Fibroblast of lung (primary cell): Measurements from ENCODE around the gene LBHD1.

Experiments used
- EZH2 ChIP-seq: IDR thresholded peaks from 2 replicates; pipeline ENCODE4 v1.5.1; 2012; ENCODE audit warnings: low read length, control low read depth, mild to moderate bottlenecking; ENCODE audit errors: missing control alignments
- TF ChIP-seq, protein P1 (sequence below), 2 donors: IDR thresholded peaks in 1 of 2; conservative IDR thresholded peaks in 1 of 2; 1 replicate in 1 of 2; 2 replicates in 1 of 2; pipeline ENCODE4 v1.5.1; 2011 to 2012; ENCODE audit warnings: low read length in 2 of 2, control low read depth in 1 of 2, inconsistent platforms in 1 of 2, low read depth in 1 of 2, mild to moderate bottlenecking in 1 of 2

GRCh38 chr11:62694455-62695167 lies 22.5 kb upstream of the LBHD1 start:
- TF ChIP-seq, protein P1, sequence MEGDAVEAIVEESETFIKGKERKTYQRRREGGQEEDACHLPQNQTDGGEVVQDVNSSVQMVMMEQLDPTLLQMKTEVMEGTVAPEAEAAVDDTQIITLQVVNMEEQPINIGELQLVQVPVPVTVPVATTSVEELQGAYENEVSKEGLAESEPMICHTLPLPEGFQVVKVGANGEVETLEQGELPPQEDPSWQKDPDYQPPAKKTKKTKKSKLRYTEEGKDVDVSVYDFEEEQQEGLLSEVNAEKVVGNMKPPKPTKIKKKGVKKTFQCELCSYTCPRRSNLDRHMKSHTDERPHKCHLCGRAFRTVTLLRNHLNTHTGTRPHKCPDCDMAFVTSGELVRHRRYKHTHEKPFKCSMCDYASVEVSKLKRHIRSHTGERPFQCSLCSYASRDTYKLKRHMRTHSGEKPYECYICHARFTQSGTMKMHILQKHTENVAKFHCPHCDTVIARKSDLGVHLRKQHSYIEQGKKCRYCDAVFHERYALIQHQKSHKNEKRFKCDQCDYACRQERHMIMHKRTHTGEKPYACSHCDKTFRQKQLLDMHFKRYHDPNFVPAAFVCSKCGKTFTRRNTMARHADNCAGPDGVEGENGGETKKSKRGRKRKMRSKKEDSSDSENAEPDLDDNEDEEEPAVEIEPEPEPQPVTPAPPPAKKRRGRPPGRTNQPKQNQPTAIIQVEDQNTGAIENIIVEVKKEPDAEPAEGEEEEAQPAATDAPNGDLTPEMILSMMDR (conservative IDR thresholded peaks at IDR 0.05 in 1 of 2, IDR thresholded peaks at IDR 0.05 in 1 of 2; ENCODE audit: low read depth in 1 of 2, low read length in 2 of 2), result peak; percentile 84 to 88
- no peak for TF ChIP-seq EZH2
